Smooth muscle cell (in vitro differentiated cells): ENCODE measurements around the gene SLC6A11. TPM values are rescaled to one million over a fixed set of nuclear protein-coding genes. Genes with fewer than 3 reads are reported as not detected.

Source experiments
- DNase-seq: peaks from one replicate; lab custom pipeline; 2025; ENCODE audit not compliant: unreplicated experiment; lab: John Stamatoyannopoulos, UW
- H2AFZ ChIP-seq: fragments of 200-600 bp; sonication (generic); 2 replicates; pipeline ENCODE4 v1.6.0; 2016; ENCODE audit warnings: antibody characterized with exemption, low read depth, mild to moderate bottlenecking
- H3F3A ChIP-seq: fragments of 200-600 bp; sonication (generic); 2 replicates; pipeline ENCODE4 v1.6.0; 2017; ENCODE audit warnings: antibody characterized with exemption, low read depth
- H3K27ac ChIP-seq: fragments of 200-600 bp; sonication (generic); 2 replicates; pipeline ENCODE4 v1.5.1; 2016; ENCODE audit warnings: low read depth, mild to moderate bottlenecking
- H3K27me3 ChIP-seq: fragments of 200-600 bp; sonication (generic); 2 replicates; pipeline ENCODE4 v1.6.1; 2016; ENCODE audit warnings: low read depth, mild to moderate bottlenecking
- H3K36me3 ChIP-seq: fragments of 200-600 bp; sonication (generic); 2 replicates; pipeline ENCODE4 v1.5.1; 2016; ENCODE audit warnings: low read depth
- H3K4me1 ChIP-seq: fragments of 200-600 bp; sonication (generic); 2 replicates; pipeline ENCODE4 v1.5.1; 2016; ENCODE audit warnings: low read depth
- H3K4me2 ChIP-seq: fragments of 200-600 bp; sonication (generic); 2 replicates; pipeline ENCODE4 v1.6.0; 2016; ENCODE audit warnings: mild to moderate bottlenecking
- H3K4me3 ChIP-seq: fragments of 200-600 bp; sonication (generic); 2 replicates; pipeline ENCODE4 v1.5.1; 2016; ENCODE audit warnings: mild to moderate bottlenecking
- H3K79me2 ChIP-seq: fragments of 200-600 bp; sonication (generic); 2 replicates; pipeline ENCODE4 v1.6.0; 2016; ENCODE audit warnings: low read depth, mild to moderate bottlenecking
- H3K9ac ChIP-seq: fragments of 200-600 bp; sonication (generic); 2 replicates; pipeline ENCODE4 v1.6.0; 2016; ENCODE audit warnings: low read depth
- H3K9me3 ChIP-seq: fragments of 200-600 bp; sonication (generic); replicated peaks from 2 replicates; pipeline ENCODE4 v1.5.1; 2016; ENCODE audit warnings: low read depth
- H4K20me1 ChIP-seq: fragments of 200-600 bp; sonication (generic); 2 replicates; pipeline ENCODE4 v1.6.0; 2016; ENCODE audit warnings: low read depth
- CTCF ChIP-seq: fragments of 200-600 bp; sonication (generic); IDR thresholded peaks from 2 replicates; pipeline ENCODE4 v1.5.1; 2017; ENCODE audit warnings: borderline replicate concordance, mild to moderate bottlenecking, antibody characterized with exemption; ENCODE audit not compliant: insufficient read depth, poor library complexity, severe bottlenecking
- WGBS: methylation state at CpG from one replicate; pipeline ENCODE4 v1.1.7; 2016; ENCODE audit warnings: low lambda C conversion rate; 5-methylcytosine and 5-hydroxymethylcytosine counted together
- polyA plus RNA-seq: library from polyadenylated mRNA; unstranded; fragments of >200 nt; fragmentation: Nextera tagmentation; extraction: Ambion mirVana; gene quantifications from 2 replicates; pipeline ENCODE4 v1.2.1, GENCODE V29; 2016
- total RNA-seq: library from RNA; depleted of rRNA; stranded (reverse); fragments of >200 nt; gene quantifications from 2 replicates; pipeline ENCODE4 v1.2.3, GENCODE V29; 2014

SLC6A11 gene
- total and polyA plus RNA-seq, 2 experiments from 2014 or later = not detected

GRCh38 chr3:10972072-10972782 is 156.2 kb downstream of the SLC6A11 start:
- H2AFZ ChIP-seq = no peak overlapping the region
- no peaks in the 10 kb centered on the region for H3K4me1 ChIP-seq
- H3K79me2 ChIP-seq = no peaks in the 10 kb centered on the region
- no peaks in the 10 kb centered on the region for H4K20me1 ChIP-seq
- no peak overlapping the region for H3K4me2 ChIP-seq
- H3K27me3 ChIP-seq = peaks cover 27% of the 10 kb centered on the region
- WGBS = 70% methylated on average over 10 of the region's 10 CpGs
- no peak for TF ChIP-seq CTCF
- no peak overlapping the region for H3K4me3 ChIP-seq
- no peaks in the 10 kb centered on the region for H3K9me3 ChIP-seq
- no peaks in the 10 kb centered on the region for H3F3A ChIP-seq
- no peak overlapping the region for H3K27ac ChIP-seq
- no peak for DNase-seq
- H3K36me3 ChIP-seq = no peaks in the 10 kb centered on the region
- H3K9ac ChIP-seq = no peak overlapping the region

- H3K4me1 ChIP-seq = no peaks in the 10 kb centered on the region
- peaks cover 27% of the 10 kb centered on the region for H3K27me3 ChIP-seq
- H2AFZ ChIP-seq = no peak overlapping the region
- no peak overlapping the region for H3K9ac ChIP-seq
- H3K9me3 ChIP-seq = no peaks in the 10 kb centered on the region
- no peak overlapping the region for H3K4me2 ChIP-seq
- H3K27ac ChIP-seq = no peak overlapping the region
- no peaks in the 10 kb centered on the region for H3K79me2 ChIP-seq
- no peaks in the 10 kb centered on the region for H3K36me3 ChIP-seq
- TF ChIP-seq CTCF = no peak
- no peak overlapping the region for H3K4me3 ChIP-seq
- H3F3A ChIP-seq = no peaks in the 10 kb centered on the region
- WGBS = 85% methylated on average over 13 of the region's 13 CpGs
- DNase-seq = no peak
- H4K20me1 ChIP-seq = no peaks in the 10 kb centered on the region
Measured at GRCh38 chr3:10973046-10973595, 157.1 kb downstream of the SLC6A11 start.

- no peaks in the 10 kb centered on the region for H3K36me3 ChIP-seq
- no peaks in the 10 kb centered on the region for H3K9me3 ChIP-seq
- no peaks in the 10 kb centered on the region for H4K20me1 ChIP-seq
- H3K4me1 ChIP-seq = no peaks in the 10 kb centered on the region
- H3K79me2 ChIP-seq = no peaks in the 10 kb centered on the region
- DNase-seq = no peak
- 87% methylated on average over 7 of the region's 7 CpGs for WGBS
- H3K4me2 ChIP-seq = no peak overlapping the region
- H2AFZ ChIP-seq = no peak overlapping the region
- no peak overlapping the region for H3K9ac ChIP-seq
- peaks cover 27% of the 10 kb centered on the region for H3K27me3 ChIP-seq
- H3K27ac ChIP-seq = no peak overlapping the region
- TF ChIP-seq CTCF = no peak
- no peak overlapping the region for H3K4me3 ChIP-seq
- H3F3A ChIP-seq = no peaks in the 10 kb centered on the region
Measured at GRCh38 chr3:10974131-10974530, 158.1 kb downstream of the SLC6A11 start.
